Epithelial cell of esophagus (primary cell): ENCODE measurements around the gene RAB44.

Source experiments
- DNase-seq: peaks from one replicate; pipeline ENCODE4 v3.0.0; 2010; ENCODE audit warnings: low read depth
- H3K4me3 ChIP-seq: 2 replicates; pipeline ENCODE4 v1.5.1; 2011; ENCODE audit warnings: mild to moderate bottlenecking, low read length, control low read depth
- TF ChIP-seq, protein P1 (sequence below): IDR thresholded peaks from 2 replicates; pipeline ENCODE4 v1.5.1; 2011; ENCODE audit warnings: low read depth, mild to moderate bottlenecking, low read length, control low read depth, inconsistent platforms; ENCODE audit not compliant: insufficient read depth; ENCODE audit errors: missing control alignments

RAB44 gene

DNA sequence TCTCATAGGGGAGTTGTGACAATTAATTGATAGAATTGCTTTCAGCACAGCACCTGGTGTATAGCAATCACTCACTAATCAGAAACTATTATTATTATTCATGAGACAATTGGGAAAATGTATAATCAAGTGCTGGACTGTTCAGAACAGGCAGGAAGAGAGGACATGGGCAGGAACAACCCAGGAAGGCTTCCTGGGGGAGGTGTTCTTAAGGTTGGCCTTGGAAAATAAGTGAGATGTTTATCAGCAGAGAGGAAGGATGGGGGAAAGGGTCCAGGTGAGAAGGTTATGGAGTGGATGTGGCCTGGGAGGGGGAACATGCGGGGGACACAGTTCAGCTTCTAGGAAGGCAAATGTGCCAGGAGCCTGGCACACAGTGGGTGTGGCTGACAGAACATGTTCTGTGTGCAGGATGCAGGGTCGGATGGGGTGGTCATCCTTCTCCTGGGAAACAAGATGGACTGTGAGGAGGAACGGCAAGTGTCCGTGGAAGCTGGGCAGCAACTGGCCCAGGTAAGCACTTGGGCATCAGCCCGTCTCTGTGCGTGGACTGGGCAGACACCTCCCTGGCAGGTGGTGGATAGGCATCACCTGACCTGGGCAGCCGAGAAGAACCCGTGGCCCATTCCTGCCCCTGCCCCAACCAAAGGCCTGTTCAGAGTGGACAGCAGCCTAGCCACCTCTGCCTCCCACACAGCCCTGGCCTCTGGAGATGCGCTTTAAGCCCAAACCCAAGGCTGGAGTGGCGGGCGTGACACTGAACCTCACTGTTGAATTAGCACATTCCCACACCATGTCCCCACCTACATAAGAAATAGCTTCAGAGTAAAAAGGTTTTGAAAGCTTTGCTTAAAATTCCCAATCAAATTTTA lies 30.9 kb downstream of the RAB44 start:
- H3K4me3 ChIP-seq, result no peak overlapping the region
- no peak for DNase-seq
- TF ChIP-seq, protein P1, sequence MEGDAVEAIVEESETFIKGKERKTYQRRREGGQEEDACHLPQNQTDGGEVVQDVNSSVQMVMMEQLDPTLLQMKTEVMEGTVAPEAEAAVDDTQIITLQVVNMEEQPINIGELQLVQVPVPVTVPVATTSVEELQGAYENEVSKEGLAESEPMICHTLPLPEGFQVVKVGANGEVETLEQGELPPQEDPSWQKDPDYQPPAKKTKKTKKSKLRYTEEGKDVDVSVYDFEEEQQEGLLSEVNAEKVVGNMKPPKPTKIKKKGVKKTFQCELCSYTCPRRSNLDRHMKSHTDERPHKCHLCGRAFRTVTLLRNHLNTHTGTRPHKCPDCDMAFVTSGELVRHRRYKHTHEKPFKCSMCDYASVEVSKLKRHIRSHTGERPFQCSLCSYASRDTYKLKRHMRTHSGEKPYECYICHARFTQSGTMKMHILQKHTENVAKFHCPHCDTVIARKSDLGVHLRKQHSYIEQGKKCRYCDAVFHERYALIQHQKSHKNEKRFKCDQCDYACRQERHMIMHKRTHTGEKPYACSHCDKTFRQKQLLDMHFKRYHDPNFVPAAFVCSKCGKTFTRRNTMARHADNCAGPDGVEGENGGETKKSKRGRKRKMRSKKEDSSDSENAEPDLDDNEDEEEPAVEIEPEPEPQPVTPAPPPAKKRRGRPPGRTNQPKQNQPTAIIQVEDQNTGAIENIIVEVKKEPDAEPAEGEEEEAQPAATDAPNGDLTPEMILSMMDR, result no peak

- DNase-seq, result no peak
- no peak overlapping the region for H3K4me3 ChIP-seq
- TF ChIP-seq, protein P1, result no peak
Measured at GRCh38 chr6:36729161-36729524, 31.5 kb downstream of the RAB44 start.

- TF ChIP-seq, protein P1, result no peak
- DNase-seq, result peak; percentile 62
Measured at GRCh38 chr6:36730424-36731380, 33.1 kb downstream of the RAB44 start.

GRCh38 chr6:36731622-36732310 lies 34.1 kb downstream of the RAB44 start:
- no peak overlapping the region for H3K4me3 ChIP-seq
- TF ChIP-seq, protein P1, result no peak
- no peak for DNase-seq

More at GRCh38 chr6:36730424-36731380, 33.1 kb downstream of the RAB44 start:
- no peak overlapping the region for H3K4me3 ChIP-seq

GRCh38 chr6:36733300-36733699 lies 35.7 kb downstream of the RAB44 start:
- peak; percentile 60 for DNase-seq
- no peak overlapping the region for H3K4me3 ChIP-seq
- TF ChIP-seq, protein P1, result no peak

- TF ChIP-seq, protein P1, result no peak
- DNase-seq, result no peak
- H3K4me3 ChIP-seq, result no peak overlapping the region
Measured at GRCh38 chr6:36734486-36735060, 36.9 kb downstream of the RAB44 start.
